Activated CD8-positive, alpha-beta T cell treated with anti-CD3 and anti-CD28 coated beads for 36 hours (primary cell): ENCODE measurements around the gene TEKT1. TPM values are rescaled to one million over a fixed set of nuclear protein-coding genes. Genes with fewer than 3 reads are reported as not detected.

Source experiments
- ATAC-seq: fragments of 200-7000 bp; cut with Tn5 transposase; one replicate; pipeline ENCODE4 v1.10.0; 2021; ENCODE audit warnings: mild to moderate bottlenecking, moderate library complexity
- CTCF ChIA-PET: fragments of 350-600 bp; sonication (Branson Sonifier 250); formaldehyde crosslinking; loops from one replicate; lab custom pipeline; 2021; ENCODE audit warnings: antibody characterized with exemption; lab: Charles Lee
- POLR2A ChIA-PET: fragments of 350-600 bp; sonication (Branson Sonifier 250); formaldehyde crosslinking; loops from one replicate; lab custom pipeline; 2021; ENCODE audit warnings: antibody characterized with exemption; lab: Charles Lee
- DNase-seq: peaks from one replicate; pipeline ENCODE4 v3.0.0-alpha.2; 2020
- H3K27ac Mint-ChIP-seq: one replicate; pipeline ENCODE4 v1.8.0; 2021; ENCODE audit warnings: mild to moderate bottlenecking, mixed read lengths
- H3K27me3 Mint-ChIP-seq: one replicate; pipeline ENCODE4 v1.8.0; 2021; ENCODE audit warnings: mixed read lengths
- H3K36me3 Mint-ChIP-seq: one replicate; pipeline ENCODE4 v1.8.0; 2021; ENCODE audit warnings: low read depth, mixed read lengths
- H3K4me1 Mint-ChIP-seq: one replicate; pipeline ENCODE4 v1.8.0; 2021; ENCODE audit warnings: low read depth, mixed read lengths
- H3K4me3 Mint-ChIP-seq: one replicate; pipeline ENCODE4 v1.8.0; 2021; ENCODE audit warnings: mild to moderate bottlenecking, moderate library complexity, mixed read lengths
- H3K9me3 Mint-ChIP-seq: one replicate; pipeline ENCODE4 v1.8.0; 2021; ENCODE audit warnings: mixed read lengths
- CTCF ChIP-seq: fragments of 200-600 bp; IDR thresholded peaks from one replicate; pipeline ENCODE4 v1.8.0; 2022; ENCODE audit warnings: antibody characterized with exemption, mild to moderate bottlenecking
- intact Hi-C: fragments of 100-400 bp; cut with micrococcal nuclease; formaldehyde crosslinking; loops from one replicate; pipeline ENCODE4 v1.10.0; 2022
- total RNA-seq, 2 experiments: library from RNA; stranded (reverse); gene quantifications; one replicate each; pipeline ENCODE4 v1.2.3, GENCODE V29; 2021

Gene TEKT1
- total RNA-seq, 2 experiments from 2014 or later = not detected

GRCh38 chr17:6868582-6868981, 37.1 kb upstream of the TEKT1 start:
- Mint-ChIP-seq H3K27me3 (peaks cover 13% of the 10 kb centered on the region), H3K9me3 (no peaks in the 10 kb centered on the region), H3K36me3 (no peaks in the 10 kb centered on the region), H3K4me1 (no peaks in the 10 kb centered on the region), H3K27ac (no peak overlapping the region), H3K4me3 (no peak overlapping the region)
- DNase-seq (no peak), ATAC-seq (no peak)
- intact Hi-C loops = no loop called here
- ChIA-PET POLR2A (no interaction called here), CTCF (interaction anchor here (0.9 to 2.9 kb wide), 6 partner anchors 23 to 202 kb away, joined by 3 to 13 read pairs (median 4); no protein-coding TSS in a partner anchor)
- no peak for TF ChIP-seq CTCF

GRCh38 chr17:6867849-6868248, 36.3 kb upstream of the TEKT1 start:
- H3K4me1 Mint-ChIP-seq = peaks cover 1% of the 10 kb centered on the region
- no peaks in the 10 kb centered on the region for H3K9me3 Mint-ChIP-seq
- H3K27me3 Mint-ChIP-seq = peaks cover 13% of the 10 kb centered on the region
- H3K4me3 Mint-ChIP-seq = no peak overlapping the region
- no peak overlapping the region for H3K27ac Mint-ChIP-seq
- DNase-seq (no peak), ATAC-seq (no peak)
- no peak for TF ChIP-seq CTCF
- ChIA-PET CTCF (interaction anchor here (0.9 to 2.9 kb wide), 5 partner anchors 25 to 202 kb away, joined by 3 to 13 read pairs (median 4); no protein-coding TSS in a partner anchor), POLR2A (no interaction called here)
- H3K36me3 Mint-ChIP-seq = no peaks in the 10 kb centered on the region
- intact Hi-C loops = no loop called here

GRCh38 chr17:6862825-6863224, 31.3 kb upstream of the TEKT1 start:
- H3K27ac Mint-ChIP-seq = no peak overlapping the region
- H3K4me1 Mint-ChIP-seq = peaks cover 11% of the 10 kb centered on the region
- H3K36me3 Mint-ChIP-seq = no peaks in the 10 kb centered on the region
- ChIA-PET POLR2A (no interaction called here), CTCF (interaction anchor here (0.8 to 3.7 kb wide), 2 partner anchors 20 to 67 kb away, joined by 3 to 18 read pairs; no protein-coding TSS in a partner anchor)
- ATAC-seq = peak; percentile 77
- H3K4me3 Mint-ChIP-seq = no peak overlapping the region
- TF ChIP-seq CTCF = no peak
- DNase-seq = peak; percentile 39
- intact Hi-C loops = no loop called here
- H3K9me3 Mint-ChIP-seq = no peaks in the 10 kb centered on the region
- H3K27me3 Mint-ChIP-seq = peaks cover 8% of the 10 kb centered on the region

DNA sequence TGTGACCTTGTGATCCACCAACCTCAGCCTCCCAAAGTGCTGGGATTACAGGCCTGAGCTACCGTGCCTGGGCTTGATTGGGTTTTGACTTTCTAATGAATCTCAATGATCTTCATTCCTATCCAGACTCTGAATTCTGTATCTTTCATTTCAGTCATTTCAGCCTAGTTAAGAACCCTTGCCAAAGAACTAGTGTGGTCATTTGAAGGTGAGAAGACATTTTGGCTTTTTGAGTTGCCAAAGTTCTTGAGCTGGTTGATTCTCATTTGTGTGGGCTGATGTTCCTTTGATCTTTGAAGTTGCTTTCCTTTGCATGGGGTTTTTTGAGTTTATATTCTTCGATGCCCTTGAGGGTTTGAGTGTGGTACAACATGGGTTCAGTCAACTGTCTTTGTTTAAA, 30.6 kb upstream of the TEKT1 start:
- no peak for TF ChIP-seq CTCF
- no peak for DNase-seq
- intact Hi-C loops = no loop called here
- H3K9me3 Mint-ChIP-seq = no peaks in the 10 kb centered on the region
- H3K4me1 Mint-ChIP-seq = peaks cover 11% of the 10 kb centered on the region
- peak; percentile 42 for ATAC-seq
- ChIA-PET POLR2A (interaction anchor here (0.6 to 1.0 kb wide), 2 partner anchors 9 to 47 kb away, joined by 3 read pairs; no protein-coding TSS in a partner anchor), CTCF (interaction anchor here (0.8 to 3.7 kb wide), 4 partner anchors 9 to 72 kb away, joined by 3 to 18 read pairs (median 4); no protein-coding TSS in a partner anchor)
- H3K27me3 Mint-ChIP-seq = peaks cover 5% of the 10 kb centered on the region
- peak overlapping the region; percentile 2 for H3K4me3 Mint-ChIP-seq
- H3K27ac Mint-ChIP-seq = peak overlapping the region; percentile 4
- no peaks in the 10 kb centered on the region for H3K36me3 Mint-ChIP-seq

DNA sequence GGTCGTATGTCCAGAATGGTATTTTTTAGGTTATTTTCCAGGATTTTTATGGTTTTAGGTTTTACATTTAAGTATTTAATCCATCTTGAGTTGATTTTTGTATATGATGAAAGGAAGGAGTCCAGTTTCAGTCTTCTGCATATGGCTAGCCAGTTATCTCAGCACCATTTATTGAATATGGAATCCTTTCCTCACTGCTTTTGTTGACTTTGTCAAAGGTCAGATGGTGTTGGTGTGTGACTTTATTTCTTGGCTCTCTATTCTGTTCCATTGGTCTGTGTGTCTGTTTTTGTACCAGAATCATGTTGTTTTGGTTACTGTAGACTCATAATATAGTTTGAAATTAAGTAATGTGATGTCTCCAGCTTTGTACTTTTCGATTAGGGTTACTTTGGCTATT, 26.4 kb upstream of the TEKT1 start:
- H3K27me3 Mint-ChIP-seq = peaks cover 6% of the 10 kb centered on the region
- no peak overlapping the region for H3K27ac Mint-ChIP-seq
- POLR2A ChIA-PET = no interaction called here
- CTCF ChIA-PET = no interaction called here
- ATAC-seq (no peak), DNase-seq (no peak)
- H3K36me3 Mint-ChIP-seq = no peaks in the 10 kb centered on the region
- peaks cover 18% of the 10 kb centered on the region for H3K4me1 Mint-ChIP-seq
- no peak for TF ChIP-seq CTCF
- no peaks in the 10 kb centered on the region for H3K9me3 Mint-ChIP-seq
- intact Hi-C loops = no loop called here
- no peak overlapping the region for H3K4me3 Mint-ChIP-seq
